ENCODE measurements around the gene GPR160.
A peak's percentile ranks its signal among the peaks of the same experiment; 100 is the strongest.

GPR160 gene

DNA sequence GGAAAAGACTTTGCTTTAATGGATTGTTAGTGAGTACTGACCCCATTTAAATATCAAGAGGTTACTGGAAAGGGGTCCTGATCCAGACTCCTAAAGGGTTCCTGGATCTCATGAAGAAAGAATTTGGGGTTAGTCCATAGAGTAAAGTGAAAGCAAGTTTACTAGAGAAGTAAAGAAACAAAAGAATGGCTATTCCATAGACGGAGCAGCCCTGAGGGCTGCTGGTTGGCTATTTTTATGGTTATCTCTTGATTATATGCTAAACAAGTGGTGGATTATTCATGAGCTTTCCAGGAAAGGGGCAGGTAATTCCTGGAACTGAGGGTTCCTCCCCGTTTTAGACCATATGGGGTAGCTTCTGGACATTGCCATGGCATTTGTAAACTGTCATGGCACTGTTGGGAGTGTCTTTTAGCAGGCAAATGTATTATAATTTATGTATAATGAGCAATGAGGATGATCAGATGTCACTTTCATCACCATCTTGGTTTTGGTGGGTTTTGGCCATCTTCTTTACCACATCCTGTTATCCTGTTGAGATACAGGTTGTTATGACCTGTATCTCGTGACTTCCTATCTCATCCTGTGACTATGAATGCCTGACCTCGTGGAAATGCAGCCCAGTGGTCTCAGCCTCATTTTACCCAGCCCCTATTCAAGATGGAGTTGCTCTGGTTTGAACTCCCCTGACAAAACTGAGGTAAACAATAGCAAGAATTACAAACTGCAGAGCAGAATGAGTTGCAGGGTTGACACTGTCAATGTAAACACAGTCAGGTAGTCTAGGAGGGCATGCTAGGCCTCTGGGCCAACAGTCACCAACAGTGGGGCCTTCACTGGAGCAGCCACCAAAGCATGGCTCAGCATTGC lies 10.3 kb upstream of the GPR160 start:
- Histone ChIP-seq H3K79me2 (ENCODE audit: control insufficient read depth, insufficient read depth, low read length, unreplicated experiment) (no peaks in the 10 kb centered on the region), H3K36me3 (ENCODE audit: insufficient read depth, low read length) (no peaks in the 10 kb centered on the region), H3K4me1 (ENCODE audit: control insufficient read depth, insufficient read depth, low read length, unreplicated experiment) (no peaks in the 10 kb centered on the region), H2AFZ (ENCODE audit: low read length, unreplicated experiment) (no peak overlapping the region), H3K4me3 (ENCODE audit: low read depth, low read length) (no peak overlapping the region), H3K27me3 (ENCODE audit: insufficient read depth, low read length) (no peaks in the 10 kb centered on the region), H3K27ac (ENCODE audit: low read depth, low read length) (no peak overlapping the region)

- H3K27ac ChIP-seq (ENCODE audit: low read depth, low read length): no peak overlapping the region
- H3K79me2 ChIP-seq (ENCODE audit: control insufficient read depth, insufficient read depth, low read length, unreplicated experiment): no peaks in the 10 kb centered on the region
- H3K4me3 ChIP-seq (ENCODE audit: low read depth, low read length): no peak overlapping the region
- H2AFZ ChIP-seq (ENCODE audit: low read length, unreplicated experiment): no peak overlapping the region
- peaks cover 11% of the 10 kb centered on the region; the same call in 1 of the 2 replicates for H3K27me3 ChIP-seq (ENCODE audit: insufficient read depth, low read length)
- H3K4me1 ChIP-seq (ENCODE audit: control insufficient read depth, insufficient read depth, low read length, unreplicated experiment): peaks cover 2% of the 10 kb centered on the region
- no peaks in the 10 kb centered on the region for H3K36me3 ChIP-seq (ENCODE audit: insufficient read depth, low read length)
These were observed 4.3 kb upstream of the GPR160 start for GRCh38 chr3:170033489-170033888.

GRCh38 chr3:170038434-170039110 lies 777 bp downstream of the GPR160 start:
- no peaks in the 10 kb centered on the region for H3K79me2 ChIP-seq (ENCODE audit: control insufficient read depth, insufficient read depth, low read length, unreplicated experiment)
- peaks cover 2% of the 10 kb centered on the region for H3K4me1 ChIP-seq (ENCODE audit: control insufficient read depth, insufficient read depth, low read length, unreplicated experiment)
- peak overlapping the region; percentile 64 for H2AFZ ChIP-seq (ENCODE audit: low read length, unreplicated experiment)
- peaks cover 44% of the 10 kb centered on the region for H3K27me3 ChIP-seq (ENCODE audit: insufficient read depth, low read length)
- no peak overlapping the region for H3K27ac ChIP-seq (ENCODE audit: low read depth, low read length)
- peak overlapping the region; percentile 74 for H3K4me3 ChIP-seq (ENCODE audit: low read depth, low read length)
- no peaks in the 10 kb centered on the region for H3K36me3 ChIP-seq (ENCODE audit: insufficient read depth, low read length)

GRCh38 chr3:170040418-170040817 lies 2.6 kb downstream of the GPR160 start:
- Histone ChIP-seq H3K4me3 (ENCODE audit: low read depth, low read length) (no peak overlapping the region), H3K4me1 (ENCODE audit: control insufficient read depth, insufficient read depth, low read length, unreplicated experiment) (peaks cover 2% of the 10 kb centered on the region), H3K27ac (ENCODE audit: low read depth, low read length) (no peak overlapping the region), H2AFZ (ENCODE audit: low read length, unreplicated experiment) (no peak overlapping the region), H3K36me3 (ENCODE audit: insufficient read depth, low read length) (no peaks in the 10 kb centered on the region), H3K27me3 (ENCODE audit: insufficient read depth, low read length) (peaks cover 44% of the 10 kb centered on the region), H3K79me2 (ENCODE audit: control insufficient read depth, insufficient read depth, low read length, unreplicated experiment) (no peaks in the 10 kb centered on the region)

DNA sequence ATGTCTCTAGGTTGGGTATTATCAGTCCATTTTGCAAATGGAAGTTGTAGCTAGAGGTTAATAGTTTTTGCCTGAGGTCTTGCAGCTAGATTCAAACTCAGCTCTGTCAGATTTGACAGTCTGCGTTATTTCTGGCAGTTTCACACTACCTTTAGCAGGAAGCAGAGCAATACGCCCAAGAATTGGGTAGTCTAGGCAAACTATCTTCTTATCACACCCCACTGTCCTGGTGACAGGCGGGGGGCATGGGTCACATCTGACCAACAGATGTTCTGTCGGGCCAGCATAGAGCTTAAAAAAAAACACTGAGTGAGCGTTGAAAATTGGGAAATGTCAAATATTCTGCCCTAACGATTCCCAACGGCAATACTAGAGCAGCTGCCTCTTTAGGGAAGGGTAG lies 5.7 kb downstream of the GPR160 start:
- H3K79me2 ChIP-seq (ENCODE audit: control insufficient read depth, insufficient read depth, low read length, unreplicated experiment): no peaks in the 10 kb centered on the region

GRCh38 chr3:170044271-170044670 lies 6.5 kb downstream of the GPR160 start:
- no peaks in the 10 kb centered on the region for H3K79me2 ChIP-seq (ENCODE audit: control insufficient read depth, insufficient read depth, low read length, unreplicated experiment)
- H3K4me1 ChIP-seq (ENCODE audit: control insufficient read depth, insufficient read depth, low read length, unreplicated experiment): peaks cover 13% of the 10 kb centered on the region
- no peak overlapping the region for H3K4me3 ChIP-seq (ENCODE audit: low read depth, low read length)
- H2AFZ ChIP-seq (ENCODE audit: low read length, unreplicated experiment): no peak overlapping the region
- H3K36me3 ChIP-seq (ENCODE audit: insufficient read depth, low read length): no peaks in the 10 kb centered on the region
- H3K27me3 ChIP-seq (ENCODE audit: insufficient read depth, low read length): peaks cover 26% of the 10 kb centered on the region
- no peak overlapping the region for H3K27ac ChIP-seq (ENCODE audit: low read depth, low read length)

More for the DNA sequence above, 5.7 kb downstream of the GPR160 start:
- Histone ChIP-seq H3K27ac (ENCODE audit: low read depth, low read length) (no peak overlapping the region), H3K4me3 (ENCODE audit: low read depth, low read length) (no peak overlapping the region), H3K27me3 (ENCODE audit: insufficient read depth, low read length) (peaks cover 33% of the 10 kb centered on the region), H3K4me1 (ENCODE audit: control insufficient read depth, insufficient read depth, low read length, unreplicated experiment) (peaks cover 8% of the 10 kb centered on the region), H3K36me3 (ENCODE audit: insufficient read depth, low read length) (no peaks in the 10 kb centered on the region), H2AFZ (ENCODE audit: low read length, unreplicated experiment) (no peak overlapping the region)

DNA sequence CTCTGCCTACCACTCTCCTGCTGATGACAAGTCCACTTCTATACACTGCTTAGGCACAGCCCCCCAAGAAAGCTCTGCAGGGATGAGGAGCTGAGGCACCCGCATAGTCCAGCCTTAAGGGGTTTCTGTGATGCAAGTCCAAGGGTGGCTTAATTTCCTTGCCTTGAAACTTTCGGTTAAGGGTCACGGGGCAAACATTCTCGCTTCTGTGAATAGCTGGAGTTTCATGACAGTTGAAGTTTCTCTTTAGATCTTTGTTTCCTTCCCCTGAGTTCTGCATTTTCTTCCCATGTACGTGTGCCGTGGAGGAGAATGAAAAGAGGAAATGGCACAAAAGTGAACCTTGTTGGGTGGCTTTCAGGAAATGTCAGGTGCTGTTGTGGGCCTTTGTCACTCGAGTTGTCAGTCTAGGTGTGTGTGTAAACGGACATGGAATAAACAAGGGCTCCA lies 7.0 kb downstream of the GPR160 start:
- Histone ChIP-seq H3K27me3 (ENCODE audit: insufficient read depth, low read length) (peaks cover 20% of the 10 kb centered on the region), H3K4me1 (ENCODE audit: control insufficient read depth, insufficient read depth, low read length, unreplicated experiment) (peaks cover 19% of the 10 kb centered on the region), H3K4me3 (ENCODE audit: low read depth, low read length) (no peak overlapping the region), H3K36me3 (ENCODE audit: insufficient read depth, low read length) (no peaks in the 10 kb centered on the region), H2AFZ (ENCODE audit: low read length, unreplicated experiment) (no peak overlapping the region), H3K27ac (ENCODE audit: low read depth, low read length) (no peak overlapping the region), H3K79me2 (ENCODE audit: control insufficient read depth, insufficient read depth, low read length, unreplicated experiment) (no peaks in the 10 kb centered on the region)

- no peak overlapping the region for H3K4me3 ChIP-seq (ENCODE audit: low read depth, low read length)
- H3K79me2 ChIP-seq (ENCODE audit: control insufficient read depth, insufficient read depth, low read length, unreplicated experiment): no peaks in the 10 kb centered on the region
These were observed 8.7 kb downstream of the GPR160 start for GRCh38 chr3:170046269-170047132.

GRCh38 chr3:170047133-170047404 lies 9.3 kb downstream of the GPR160 start:
- Histone ChIP-seq H3K36me3 (ENCODE audit: insufficient read depth, low read length) (no peaks in the 10 kb centered on the region), H3K79me2 (ENCODE audit: control insufficient read depth, insufficient read depth, low read length, unreplicated experiment) (no peaks in the 10 kb centered on the region), H3K27ac (ENCODE audit: low read depth, low read length) (no peak overlapping the region), H3K4me1 (ENCODE audit: control insufficient read depth, insufficient read depth, low read length, unreplicated experiment) (peaks cover 21% of the 10 kb centered on the region), H2AFZ (ENCODE audit: low read length, unreplicated experiment) (no peak overlapping the region), H3K27me3 (ENCODE audit: insufficient read depth, low read length) (no peaks in the 10 kb centered on the region), H3K4me3 (ENCODE audit: low read depth, low read length) (no peak overlapping the region)

More at GRCh38 chr3:170046269-170047132, 8.7 kb downstream of the GPR160 start:
- H3K4me1 ChIP-seq (ENCODE audit: control insufficient read depth, insufficient read depth, low read length, unreplicated experiment): peaks cover 21% of the 10 kb centered on the region
- H3K27me3 ChIP-seq (ENCODE audit: insufficient read depth, low read length): peaks cover 5% of the 10 kb centered on the region; the same call in 1 of the 2 replicates
- H2AFZ ChIP-seq (ENCODE audit: low read length, unreplicated experiment): no peak overlapping the region
- no peaks in the 10 kb centered on the region for H3K36me3 ChIP-seq (ENCODE audit: insufficient read depth, low read length)
- H3K27ac ChIP-seq (ENCODE audit: low read depth, low read length): no peak overlapping the region

DNA sequence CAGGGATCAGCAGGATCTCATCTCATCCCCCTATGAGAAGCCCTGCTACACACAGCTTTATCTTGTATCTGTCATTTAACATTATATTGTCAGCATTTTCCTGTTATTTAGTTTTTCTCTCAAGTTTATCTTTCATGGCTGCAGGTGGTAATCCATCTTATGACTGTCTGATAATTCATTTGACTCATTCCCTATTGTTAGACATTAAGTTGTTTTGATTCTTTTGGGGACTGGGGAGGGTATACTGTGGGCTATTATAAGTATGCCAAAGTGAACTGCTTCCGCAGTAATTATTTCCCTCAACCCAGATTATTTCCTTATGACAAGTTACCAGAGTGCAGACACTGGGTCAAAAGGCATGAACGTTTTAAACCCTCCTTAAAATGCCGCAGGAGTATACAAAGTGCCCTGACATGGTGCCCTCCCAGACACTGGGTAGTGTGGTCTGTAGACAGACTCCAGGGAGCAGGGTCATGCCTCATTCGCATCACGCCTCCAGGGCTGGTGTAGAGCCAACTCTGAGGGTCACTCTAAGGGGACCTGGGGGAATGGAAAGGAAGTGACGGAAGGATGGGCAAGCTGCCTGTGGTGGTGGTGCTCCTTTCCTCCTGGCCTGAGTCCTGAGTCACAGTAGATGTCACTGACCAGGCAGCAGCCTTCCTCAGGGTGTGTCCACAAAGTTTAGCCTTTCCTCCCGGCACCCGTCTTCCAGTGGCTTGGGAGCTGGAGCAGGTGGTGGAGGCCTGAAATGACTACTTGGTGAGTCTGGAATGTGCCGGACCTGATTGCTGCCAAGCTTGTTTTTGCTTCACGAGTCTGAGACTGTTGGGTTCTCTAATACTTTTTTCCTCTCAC lies 11.6 kb downstream of the GPR160 start:
- no peak overlapping the region for H3K27ac ChIP-seq (ENCODE audit: low read depth, low read length)
- no peaks in the 10 kb centered on the region for H3K79me2 ChIP-seq (ENCODE audit: control insufficient read depth, insufficient read depth, low read length, unreplicated experiment)
- H2AFZ ChIP-seq (ENCODE audit: low read length, unreplicated experiment): peak overlapping the region; percentile 15

More for the DNA sequence above, 11.6 kb downstream of the GPR160 start:
- H3K27me3 ChIP-seq (ENCODE audit: insufficient read depth, low read length): no peaks in the 10 kb centered on the region
- peaks cover 21% of the 10 kb centered on the region for H3K4me1 ChIP-seq (ENCODE audit: control insufficient read depth, insufficient read depth, low read length, unreplicated experiment)
- H3K4me3 ChIP-seq (ENCODE audit: low read depth, low read length): no peak overlapping the region
- H3K36me3 ChIP-seq (ENCODE audit: insufficient read depth, low read length): no peaks in the 10 kb centered on the region
